GM21619 (cell line): Measurements from ENCODE around the gene UNC5B.

Source experiments
- ATAC-seq: cut with Tn5 transposase; IDR thresholded peaks from one replicate; pipeline ENCODE4 v1.9.1; 2021; ENCODE audit not compliant: unreplicated experiment

UNC5B gene

DNA sequence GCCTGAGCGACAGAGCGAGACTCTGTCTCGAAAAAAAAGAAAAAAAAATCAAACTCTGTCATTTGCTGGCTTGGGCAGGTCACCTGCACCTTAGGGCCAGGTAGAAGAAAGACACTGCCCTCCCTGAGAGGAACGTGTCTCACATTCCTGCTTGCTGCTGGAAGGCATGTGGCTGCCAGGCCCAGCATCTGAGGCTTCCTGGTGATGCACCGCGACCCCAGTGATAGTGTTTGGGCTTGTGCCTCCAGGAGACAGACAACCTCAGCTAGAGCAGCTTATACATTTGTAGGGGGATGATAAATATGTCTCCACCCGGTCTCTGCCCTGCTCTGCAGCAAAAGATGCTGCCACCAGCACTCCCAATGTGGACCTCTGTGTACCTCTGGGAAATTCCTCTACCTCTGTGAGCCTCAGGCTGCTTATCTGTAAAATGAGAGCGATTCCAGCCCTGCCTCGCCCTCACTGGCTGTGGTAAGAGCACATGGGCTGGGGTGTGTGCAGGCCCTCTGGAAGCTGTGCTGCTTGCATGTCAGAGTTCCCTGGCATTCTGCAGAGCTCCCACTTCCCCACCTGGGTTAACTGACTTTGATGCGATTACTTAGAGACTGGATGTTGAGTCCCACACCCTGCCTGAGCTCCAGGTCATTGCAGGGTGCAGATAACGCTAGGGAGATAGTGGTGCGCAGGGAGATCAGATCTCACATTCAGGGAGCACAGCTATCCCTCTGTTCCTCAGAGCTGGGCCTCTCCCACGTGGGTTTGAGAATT lies 126.5 kb downstream of the UNC5B start:
- ATAC-seq = no peak

DNA sequence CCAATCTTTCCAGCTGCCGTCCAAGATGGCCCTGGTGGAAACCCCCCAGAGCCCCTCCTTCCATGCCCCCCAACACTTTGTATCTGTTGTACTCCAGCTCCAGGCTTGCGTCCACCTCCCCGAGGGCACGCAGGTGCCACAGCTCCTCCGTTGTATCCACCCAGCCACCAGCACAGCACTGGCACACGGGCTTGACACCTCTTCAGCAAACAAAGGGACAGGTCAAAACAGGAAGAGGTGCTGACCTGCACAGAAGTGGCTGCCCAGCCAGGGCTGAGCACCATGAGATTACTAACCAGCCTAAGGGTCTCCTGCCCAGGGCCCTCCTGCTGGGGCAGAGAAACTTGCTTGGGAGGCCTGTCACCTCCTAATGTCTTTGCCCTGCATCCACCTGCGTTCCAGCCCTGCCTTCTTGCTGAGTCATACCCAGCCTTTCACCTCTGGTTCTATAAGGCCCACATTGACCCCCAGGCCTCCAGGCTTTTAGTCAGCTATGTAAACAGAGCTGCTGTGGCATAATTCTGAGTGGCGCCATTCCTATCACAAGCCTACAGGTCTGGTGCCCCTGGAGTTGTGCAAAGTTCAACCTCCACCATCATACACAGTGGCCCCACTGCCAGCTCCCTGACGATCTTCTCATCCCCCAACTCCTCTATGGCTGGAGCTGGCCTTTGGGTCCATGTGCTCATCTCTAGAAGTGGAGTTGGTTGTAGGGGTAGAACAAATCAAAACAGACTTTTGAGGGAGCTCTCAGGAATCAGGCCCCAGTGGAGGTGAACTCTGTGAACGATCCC lies 127.6 kb downstream of the UNC5B start:
- no peak for ATAC-seq

DNA sequence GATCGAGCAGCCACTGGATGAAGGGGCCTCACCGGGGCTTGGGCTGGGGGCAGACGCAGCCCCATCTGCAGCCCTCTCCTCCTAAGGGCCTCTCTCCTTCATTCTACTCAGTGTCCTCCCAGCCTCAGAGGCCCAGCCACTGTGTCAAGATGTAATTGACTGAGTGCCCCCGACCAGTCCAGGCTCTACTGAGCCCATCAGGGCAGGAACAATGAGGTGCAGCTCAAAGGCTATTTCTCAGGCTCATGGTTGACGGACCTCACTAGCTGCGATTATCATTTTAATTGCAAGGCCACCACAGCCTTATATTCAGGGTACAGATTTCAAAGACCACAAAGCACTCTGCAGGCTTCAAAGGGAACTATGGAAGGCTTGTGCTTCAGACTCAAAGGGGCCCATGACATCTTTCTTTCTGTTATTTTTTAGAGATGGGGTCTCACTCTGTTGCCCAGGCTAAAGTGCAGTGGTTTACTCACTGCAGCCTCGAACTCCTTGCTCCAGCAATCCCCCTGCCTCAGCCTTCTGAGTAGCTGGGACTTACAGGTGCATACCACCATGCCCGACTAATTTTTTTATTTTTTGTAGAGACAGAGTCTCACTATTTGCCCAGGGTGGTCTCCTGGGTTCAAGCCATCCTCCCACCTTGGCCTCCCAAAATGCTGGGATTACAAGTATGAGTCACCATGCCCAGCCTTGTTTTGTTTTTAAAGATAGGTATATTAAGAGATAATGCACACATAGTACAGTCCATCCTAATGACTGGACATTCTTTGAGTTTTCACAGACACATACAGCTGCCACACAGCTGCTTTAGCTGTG lies 130.4 kb downstream of the UNC5B start:
- no peak for ATAC-seq

DNA sequence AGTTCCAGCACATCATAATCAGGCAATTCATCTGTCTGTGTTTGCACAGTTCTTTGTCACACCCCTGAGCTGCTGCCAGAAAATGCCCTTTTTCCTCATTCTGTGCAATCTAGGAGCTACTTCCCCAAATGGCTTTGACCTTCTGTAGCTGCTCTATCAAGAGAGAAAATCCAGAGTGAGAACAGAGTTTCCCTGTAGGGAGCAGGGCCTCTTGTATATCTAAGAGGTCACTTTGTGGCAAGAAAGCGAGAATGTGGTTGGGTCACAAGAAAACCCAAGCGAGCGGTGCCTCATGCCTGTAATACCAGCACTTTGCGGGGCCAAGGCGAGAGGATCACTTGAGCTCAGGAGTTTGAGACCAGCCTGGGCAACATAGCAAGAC lies 131.0 kb downstream of the UNC5B start:
- ATAC-seq = no peak

DNA sequence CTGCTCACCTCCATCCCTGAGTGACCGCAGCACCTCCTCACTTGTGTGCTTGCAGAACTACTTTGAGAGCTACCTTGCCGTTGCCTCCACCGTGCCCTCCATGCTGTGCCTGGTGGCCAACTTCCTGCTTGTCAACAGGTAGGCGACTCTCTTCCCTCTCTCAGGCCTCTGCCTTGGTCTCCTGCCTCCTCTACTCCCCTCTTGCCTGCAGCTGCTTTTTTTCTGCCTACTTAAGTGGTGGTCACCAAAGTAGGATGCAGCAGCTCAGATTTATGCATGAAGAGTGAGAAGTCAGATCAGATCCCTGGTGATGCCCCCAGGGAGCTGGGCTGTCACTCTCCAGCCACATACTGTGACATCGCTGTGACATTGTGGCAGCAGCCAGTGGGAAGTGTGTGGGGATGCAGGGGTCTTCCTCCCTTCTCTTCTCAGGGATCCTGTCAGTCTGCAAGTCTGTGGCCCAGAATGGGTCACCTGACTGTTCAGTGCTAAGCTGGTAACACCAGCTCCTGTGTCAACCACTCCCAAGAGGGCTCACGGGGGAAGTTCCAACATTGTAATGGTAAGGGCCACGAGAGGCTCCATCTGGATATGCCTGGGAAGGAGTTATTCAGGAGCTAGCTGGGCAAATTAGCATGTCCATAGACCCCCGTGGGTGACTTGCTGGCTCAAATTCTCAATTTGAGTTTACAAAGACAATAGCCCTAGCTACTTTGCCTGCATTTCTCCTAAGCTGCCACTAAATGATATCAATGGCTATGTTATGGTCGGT lies 132.0 kb downstream of the UNC5B start:
- ATAC-seq = no peak

DNA sequence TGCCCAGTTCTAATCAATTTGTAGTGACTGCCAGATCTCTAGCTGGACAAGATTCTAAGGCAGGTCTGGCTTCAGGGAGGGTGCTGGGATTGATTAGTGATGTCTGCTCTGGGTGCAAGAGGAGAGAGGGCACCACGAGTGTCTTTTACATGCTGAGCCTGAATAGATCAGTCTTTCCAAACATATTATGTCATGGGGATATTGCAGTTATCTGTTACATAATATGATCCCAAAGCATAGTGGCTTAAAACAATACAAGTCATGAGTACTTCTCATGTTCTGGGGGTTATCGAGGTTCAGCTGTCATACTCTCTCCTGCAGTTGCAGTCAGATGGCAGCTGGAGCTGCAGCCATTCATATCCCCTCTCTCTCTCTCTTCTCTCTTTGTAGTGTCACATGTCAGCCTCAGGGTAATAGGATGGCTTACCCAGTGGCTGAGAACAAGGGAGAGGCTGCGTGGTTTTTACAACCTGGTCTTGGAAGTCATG lies 132.7 kb downstream of the UNC5B start:
- no peak for ATAC-seq

DNA sequence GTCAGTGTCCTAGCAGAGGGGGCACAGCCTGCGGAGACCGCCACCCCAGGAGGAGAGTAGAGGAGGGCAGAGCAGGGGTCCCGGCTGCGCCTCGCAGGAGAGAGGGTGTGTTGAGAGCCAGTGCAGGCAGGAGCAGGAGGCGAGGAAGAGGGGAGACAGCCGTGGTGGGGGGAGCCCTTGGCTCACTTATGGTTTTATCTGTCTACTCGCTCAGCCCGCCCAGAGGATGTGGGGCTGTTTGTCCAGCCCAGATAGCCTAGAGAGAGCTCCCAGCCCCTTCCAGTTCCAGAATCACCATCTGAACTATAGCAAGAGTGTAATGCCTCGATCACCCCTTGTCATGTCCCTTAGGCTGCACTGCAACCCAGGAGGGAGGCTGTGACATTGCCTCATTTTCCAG lies 133.3 kb downstream of the UNC5B start:
- ATAC-seq = no peak

DNA sequence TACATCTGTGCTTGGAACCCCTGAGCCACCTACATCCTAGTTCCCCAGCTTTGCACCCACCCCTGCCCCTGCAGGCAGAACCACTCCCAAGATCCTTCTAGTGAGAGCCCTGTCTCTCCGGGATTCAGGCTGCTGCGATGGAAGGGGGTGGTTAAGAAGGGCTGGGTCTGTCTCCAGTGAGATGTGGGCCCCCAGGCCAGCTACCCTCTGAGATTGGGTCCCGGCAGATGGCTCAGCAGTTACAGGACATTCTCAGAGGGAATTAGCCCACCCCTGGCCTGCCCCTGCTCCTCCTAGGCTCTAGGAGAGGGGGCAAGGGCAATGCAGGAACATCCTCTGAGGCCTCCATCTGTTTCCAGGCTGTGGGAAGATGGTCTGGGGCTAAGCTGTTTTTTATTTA lies 134.4 kb downstream of the UNC5B start:
- ATAC-seq = no peak

DNA sequence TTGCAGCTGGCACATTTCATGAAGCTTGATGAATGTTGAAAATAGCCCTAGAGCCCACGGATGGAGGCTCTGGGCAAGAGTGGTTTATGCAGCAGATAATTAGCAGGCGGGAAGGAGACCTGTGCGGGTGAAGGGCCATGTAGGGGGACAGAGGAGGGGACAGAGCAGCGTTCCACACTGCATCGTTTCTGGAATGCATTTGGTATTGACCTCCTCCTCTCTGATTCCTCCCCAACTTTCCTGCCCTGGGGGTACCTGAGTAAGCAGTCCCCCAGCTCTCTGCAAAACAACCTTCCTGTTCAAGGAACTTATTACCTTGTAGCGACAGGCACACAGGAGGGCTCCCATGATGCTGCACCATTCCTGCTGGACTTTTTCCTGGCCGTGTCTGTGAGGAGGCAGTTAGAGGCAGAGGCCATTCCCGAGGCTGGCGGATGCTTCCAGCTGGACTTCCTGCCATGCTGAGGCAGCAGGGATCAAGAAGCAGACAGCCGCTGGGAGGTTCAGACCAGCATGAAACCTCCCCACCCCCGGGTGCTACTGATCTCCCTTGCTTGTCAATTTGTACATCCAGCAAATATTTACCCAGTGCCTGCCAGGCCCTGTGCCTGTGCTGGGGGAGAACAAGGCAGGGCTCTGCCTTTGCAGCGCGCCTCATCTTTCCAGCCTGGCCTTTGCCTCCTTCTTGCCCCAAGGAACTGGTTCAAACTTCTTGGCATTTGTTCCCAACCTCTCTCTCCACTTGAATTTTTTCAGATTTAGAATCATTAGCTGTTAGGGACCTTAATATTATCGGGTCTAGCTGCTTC lies 135.4 kb downstream of the UNC5B start:
- ATAC-seq = no peak

DNA sequence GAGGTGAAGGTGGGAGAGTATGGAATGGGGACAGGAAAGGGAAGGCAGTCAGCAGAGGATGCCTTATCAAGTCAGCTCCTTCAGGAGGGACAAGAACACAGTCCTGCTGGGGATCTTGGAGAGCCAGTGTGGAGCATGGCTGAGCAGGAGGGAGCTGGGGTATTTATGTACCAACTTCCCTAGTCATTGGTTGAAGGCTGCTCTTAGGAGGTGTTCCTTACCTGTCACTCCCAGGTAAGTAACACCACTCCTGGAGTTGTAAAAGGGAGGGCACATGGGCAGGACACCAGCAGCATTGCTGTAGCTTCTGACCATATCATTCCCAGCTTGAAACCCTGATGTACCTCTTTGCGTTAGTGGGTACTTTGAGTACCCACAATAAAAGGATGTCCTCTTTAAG lies 136.5 kb downstream of the UNC5B start:
- ATAC-seq = no peak

DNA sequence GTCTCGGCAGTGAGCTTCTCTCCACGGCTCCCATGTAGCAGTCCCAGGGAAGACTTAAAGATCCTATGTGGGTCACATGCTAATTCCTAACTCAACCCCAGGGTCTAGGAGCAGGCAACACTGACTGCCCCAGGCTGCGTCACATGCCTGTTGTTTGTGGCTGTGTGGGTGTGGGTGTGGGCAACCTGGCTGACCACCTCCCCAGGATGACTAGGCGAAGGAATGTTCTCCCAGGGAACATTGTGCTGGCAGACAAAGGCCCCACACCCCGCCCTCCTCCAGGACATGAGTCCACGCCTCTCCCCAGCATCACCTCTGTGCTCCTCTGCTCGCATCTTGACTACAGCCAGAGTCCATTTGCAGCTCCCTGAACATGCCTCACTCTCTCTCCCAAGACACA lies 137.0 kb downstream of the UNC5B start:
- no peak for ATAC-seq

DNA sequence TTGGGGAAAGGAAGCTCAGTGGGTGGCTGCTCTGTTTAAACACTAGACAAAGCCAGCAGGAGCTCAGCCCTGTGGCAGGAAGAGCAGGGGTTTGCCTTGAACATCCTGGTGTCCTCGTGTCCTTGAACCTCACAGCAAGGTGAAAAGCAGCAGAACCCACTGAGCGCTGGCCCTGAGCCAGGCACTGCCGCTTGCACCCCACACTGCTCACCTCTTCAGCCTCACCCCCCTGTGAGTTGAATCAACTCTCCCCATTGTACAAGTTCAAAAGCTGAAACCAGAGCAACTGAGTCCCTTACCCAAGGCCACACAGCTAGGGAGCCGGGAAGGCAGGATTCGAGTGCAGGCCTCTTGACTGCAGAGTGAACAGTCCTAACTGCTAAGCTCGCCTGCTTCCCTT lies 138.7 kb downstream of the UNC5B start:
- ATAC-seq = no peak

DNA sequence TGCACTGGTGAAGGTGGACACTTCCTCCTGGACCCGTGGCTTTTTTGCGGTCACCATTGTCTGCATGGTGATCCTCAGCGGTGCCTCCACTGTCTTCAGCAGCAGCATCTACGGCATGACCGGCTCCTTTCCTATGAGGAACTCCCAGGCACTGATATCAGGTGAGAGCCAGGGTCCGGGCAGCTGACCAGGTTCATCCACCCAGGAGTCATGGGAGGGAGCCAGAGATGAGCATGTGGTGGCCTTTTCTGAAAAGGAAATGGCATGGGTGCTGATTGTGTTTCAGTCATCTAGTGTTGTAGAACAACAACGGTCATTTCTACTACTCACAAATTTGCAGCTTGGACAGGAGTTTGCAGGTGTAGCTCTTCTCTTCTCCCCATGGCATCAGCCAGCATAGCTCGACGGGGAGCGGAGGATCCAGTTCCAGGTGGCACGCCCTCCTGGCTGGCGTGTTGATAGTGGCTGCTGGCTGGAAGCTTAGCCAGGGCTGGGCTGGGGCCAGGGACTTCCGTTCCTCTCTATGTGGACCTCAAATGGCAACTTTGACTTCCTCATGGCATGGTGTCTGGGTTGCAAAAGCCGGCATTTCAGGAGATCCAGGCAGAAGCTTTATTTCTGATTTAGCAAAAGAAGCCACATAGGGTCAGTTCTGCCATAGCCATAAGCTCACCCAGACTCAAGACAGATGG lies 139.4 kb downstream of the UNC5B start:
- no peak for ATAC-seq
